Measurements from ENCODE around the gene HEY2.

Gene HEY2

DNA sequence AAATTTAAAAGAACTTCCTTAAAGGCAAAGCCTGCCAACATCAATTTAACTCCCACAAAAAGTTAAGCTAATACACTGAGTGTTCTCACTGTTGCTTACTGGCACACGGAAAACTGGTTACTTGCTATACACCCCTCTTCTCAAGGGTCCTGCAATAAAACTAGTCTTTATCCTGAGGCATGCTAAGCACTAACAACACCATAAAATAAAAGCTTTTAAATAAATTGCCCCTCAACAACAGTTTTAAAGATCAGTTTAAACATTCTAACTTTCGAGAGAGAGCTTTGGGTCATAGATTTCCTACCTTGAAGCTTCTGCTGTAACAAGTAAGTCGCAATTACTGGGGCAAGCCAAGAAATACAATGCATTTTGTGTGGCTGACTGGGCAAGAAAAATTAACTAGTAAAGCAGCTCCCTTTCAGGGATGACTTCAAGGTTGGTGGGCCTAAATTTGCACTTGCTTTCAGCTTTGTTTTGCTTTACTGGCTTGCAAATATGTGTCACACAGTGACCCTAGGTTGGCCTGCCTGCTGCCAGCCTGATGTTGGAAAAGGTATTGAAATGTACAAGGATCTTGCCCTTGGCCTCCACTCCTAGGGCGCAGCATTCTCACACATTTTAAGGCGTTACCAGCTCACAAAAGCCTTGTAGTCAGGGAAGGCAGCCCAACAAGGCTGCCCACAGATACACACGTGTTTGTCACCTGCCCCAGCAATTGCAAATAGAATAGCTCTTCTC, 4.0 kb upstream of the HEY2 start:
- no peak for DNase-seq

DNA sequence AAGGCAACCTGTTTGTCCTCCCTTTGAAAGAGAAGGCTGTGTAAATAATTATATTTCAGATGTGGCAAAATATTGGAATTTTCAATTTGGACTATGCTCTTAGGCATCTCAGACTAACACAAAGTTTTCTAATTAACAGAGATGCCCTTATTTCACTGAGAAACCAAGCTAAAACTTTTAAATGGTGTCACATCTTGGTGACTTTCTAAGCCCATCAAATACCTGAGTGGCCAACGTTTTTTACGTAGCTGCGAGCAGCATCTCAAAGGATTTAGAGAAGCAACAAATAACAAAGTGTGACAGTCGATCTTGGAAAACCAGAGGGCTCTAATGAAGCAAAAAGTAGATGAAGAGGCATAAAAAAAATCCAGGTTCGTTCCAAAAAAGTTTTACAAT, 3.4 kb upstream of the HEY2 start:
- DNase-seq = no peak

DNA sequence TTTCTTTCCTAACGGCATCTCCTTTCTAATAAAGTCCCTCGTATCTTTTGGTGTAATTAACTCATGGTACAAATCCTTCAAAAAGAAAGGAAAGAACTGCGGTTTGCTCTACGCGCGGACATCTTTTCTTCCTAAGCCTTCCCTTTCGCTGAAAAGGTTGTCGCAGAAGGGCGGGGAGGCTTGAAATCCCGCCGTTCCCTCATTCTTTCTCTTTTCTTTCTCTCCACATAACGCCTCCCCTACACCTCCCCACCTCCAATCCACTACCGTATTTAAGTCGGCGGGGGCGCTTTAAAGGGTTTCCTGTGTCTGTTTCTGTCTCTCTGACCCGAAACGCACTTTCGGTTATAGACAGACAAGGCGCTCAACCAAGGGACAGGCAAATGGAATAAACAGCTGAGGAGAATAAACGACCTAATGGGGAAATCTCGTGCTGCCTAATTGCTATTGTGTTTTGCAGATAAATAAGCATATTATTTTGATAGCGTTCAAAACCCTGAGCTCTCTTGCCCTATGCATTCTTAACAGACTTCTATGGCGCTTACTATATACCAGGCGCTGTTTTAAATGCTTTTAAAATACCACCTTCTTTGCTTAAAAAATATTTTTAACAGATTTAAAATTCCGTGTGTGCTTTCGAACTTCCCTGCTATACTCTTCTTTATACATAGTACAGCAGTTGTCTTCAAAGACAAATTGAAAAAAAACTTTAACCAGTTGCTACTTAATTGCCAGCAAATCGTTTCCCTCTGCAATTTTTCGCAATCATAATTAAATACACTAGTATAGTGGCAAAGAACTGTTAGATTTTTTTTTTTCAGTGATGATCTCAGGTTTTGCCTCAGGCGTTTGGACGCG, 2.5 kb upstream of the HEY2 start:
- peak; percentile 39 for DNase-seq

DNA sequence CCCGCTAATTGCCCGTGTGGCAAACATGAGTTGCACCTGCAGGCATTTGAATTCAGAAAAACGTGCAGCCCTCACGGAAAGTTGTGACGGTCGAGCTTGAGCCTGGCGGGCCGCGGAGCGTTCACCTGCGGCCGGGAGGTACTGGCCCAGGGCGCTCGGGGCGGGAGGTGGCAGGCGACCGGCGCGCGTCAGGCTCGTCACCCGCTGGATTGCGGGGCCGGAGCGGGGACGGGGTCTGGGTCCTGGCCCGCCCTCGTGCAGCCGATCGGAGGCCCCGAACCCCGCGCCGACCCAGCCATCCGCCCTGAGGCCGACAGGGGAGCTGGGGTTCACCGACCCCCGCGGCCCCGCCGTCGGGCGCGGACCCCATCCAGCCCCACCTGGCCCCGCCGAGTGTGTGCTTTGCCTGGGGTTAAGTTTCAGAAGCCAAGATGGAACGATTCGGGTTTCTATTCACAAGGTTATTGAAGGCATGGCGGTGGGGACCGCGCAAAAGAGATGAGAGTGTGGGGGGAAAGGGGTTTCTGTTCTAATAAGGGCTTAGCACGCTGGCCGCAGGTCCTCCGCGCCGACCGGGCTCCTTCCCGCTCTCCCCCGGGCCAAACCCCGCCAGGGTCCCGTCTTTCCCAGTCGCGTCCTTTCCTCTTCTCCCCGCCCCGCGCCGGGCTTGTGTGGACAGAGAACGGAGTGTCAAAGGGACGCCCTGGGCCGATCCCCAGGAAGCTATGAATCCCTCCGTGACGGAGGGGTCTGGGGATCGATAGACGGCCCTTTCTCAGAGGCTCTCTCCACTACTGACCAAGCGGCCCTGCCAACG, 1.6 kb upstream of the HEY2 start:
- no peak for DNase-seq

DNA sequence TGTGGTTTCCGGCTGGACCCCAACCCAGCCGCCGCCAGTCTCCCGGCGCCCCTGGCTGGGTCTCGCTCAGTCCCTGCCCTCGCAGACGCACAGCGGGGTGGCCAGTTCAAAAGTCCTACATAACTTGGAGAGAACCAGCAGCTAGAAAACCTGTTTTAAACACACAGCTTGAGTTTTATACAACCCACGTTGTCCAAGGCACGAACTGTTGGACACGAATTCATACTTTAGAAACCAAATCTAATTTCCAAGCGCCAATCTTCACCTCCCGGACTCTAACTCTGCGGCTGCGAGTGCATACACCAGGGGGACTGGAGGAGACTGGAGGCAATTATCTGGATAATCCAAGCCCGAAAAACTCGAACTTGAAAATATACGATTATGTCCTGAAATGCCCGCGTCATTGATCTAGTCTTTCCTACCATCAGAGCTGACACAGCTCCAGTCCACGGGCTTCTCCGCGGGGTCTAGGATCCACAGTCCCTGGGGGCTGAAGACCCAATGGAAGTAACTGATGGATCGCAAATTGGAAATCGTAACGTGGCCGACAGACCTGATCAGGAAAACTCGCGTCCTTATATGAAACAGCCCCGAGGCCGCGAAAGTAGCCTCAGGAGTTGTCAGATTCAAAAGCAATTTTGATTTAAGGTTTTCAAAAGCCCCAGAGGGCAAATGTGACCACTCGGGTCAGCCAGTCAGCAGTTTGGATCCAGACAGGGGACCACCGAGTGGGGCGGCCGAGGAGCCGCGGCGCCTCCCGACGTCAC, 843 bp upstream of the HEY2 start:
- peak; percentile 17 for DNase-seq

DNA sequence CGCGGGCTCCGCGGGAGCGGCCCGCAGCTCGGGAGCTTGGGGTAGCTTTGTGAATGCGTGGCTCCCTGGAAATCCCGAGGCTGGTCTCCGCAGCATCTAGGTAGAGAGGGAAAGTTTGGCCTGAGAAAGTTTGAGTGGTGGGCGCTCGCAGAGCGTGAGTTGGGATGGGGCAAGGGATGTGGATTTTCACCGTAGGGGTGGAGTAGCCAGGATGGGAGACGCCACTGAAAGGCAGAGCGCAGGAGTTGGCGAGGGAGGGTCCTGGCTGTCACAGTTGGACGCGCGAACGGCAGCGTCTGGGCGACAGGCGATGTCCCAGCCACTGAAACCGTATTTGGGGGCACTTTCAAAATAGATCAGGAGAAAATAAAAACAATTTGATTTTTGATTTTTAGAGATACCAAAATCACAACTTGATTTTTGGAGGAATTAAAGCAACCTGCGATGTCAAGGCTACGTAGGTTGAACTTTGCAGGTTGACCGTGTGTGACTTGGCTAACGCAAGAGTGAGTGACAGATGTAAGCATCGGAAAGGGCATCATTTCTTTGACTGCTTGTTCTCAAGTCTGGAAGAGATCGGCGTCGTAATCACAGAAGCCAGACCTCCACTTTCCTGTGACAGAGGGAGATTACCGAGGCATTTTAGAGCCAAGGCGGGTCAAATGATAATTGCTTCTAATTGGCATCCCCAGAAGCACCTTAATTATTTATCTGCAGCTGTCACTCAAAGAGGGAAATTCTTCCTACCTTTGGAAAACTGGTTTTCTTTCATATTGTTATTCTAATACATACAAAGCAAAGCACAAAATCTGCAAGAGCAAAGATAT, 646 bp downstream of the HEY2 start:
- no peak for DNase-seq

DNA sequence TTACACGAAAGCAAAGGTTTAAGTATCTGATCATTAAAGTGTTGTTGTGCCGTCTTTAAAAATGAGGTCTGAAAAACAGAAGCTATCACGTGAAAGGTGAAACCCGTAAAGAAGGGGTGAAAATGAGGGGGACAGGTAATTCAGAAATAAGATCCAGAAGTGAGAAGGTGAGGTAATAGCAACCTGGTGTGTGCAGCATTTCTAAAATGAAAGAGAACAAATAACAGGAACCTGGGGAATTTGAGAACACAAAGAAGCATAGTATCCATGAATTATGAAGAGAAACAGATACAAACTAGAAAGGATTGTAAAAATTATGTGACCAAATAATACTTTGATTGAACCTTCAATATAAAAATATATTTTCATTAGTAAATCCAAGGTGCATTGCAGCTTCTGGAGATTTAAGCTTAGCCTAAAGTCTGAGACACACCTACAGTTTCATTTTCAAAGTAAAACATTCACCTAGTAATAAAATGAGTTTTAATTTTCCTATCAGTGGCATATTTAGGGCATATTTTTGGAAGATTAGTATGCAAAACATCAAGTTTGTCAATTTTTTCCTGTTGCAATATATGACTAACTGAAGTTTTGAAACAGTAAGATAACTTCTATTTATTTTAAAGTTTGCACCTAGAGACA, 1.4 kb downstream of the HEY2 start:
- no peak for DNase-seq

DNA sequence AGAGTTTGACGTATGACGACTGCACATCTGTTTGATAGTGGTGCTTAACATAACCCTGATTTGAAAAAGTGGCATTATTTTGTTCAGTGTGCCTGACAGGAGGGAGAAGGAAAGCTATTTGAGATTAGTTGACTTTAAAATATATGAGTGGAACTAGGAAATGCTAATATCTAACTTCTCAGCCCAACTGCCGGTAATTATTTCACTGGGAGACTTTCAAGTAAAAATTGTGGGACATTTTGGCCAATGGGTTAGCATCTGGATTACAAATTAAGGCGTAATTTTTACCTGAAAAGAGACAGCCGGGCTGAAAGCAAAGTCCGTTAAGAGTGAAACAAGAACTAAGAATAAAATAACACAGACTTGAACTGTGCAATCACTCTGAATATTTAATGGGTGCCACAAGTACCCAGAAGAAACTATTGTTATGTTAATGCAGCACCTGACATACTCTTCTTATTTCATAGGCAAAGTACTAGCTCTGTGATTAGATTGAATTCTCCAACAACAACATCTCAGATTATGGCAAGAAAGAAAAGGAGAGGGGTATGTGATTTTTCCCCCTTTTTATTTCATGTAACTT, 2.0 kb downstream of the HEY2 start:
- DNase-seq = no peak

DNA sequence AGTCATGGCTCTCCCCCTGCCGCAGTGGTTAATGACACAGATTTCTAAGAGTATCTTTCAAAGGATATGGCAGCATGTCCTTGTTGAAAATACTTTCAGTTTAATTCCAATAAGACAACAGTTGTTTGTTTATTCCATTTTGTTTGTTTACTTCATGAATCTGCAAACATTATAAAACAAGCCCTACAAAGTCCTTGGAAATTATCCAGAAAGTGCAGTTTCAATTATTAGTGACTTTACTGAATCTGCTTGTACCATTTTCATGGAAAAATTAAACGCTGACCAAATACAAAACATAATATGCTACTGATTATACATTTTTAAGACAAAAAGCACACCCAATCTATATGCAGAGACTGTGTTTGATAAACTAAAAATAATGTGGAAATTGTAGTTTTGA, 3.3 kb downstream of the HEY2 start:
- no peak for DNase-seq

DNA sequence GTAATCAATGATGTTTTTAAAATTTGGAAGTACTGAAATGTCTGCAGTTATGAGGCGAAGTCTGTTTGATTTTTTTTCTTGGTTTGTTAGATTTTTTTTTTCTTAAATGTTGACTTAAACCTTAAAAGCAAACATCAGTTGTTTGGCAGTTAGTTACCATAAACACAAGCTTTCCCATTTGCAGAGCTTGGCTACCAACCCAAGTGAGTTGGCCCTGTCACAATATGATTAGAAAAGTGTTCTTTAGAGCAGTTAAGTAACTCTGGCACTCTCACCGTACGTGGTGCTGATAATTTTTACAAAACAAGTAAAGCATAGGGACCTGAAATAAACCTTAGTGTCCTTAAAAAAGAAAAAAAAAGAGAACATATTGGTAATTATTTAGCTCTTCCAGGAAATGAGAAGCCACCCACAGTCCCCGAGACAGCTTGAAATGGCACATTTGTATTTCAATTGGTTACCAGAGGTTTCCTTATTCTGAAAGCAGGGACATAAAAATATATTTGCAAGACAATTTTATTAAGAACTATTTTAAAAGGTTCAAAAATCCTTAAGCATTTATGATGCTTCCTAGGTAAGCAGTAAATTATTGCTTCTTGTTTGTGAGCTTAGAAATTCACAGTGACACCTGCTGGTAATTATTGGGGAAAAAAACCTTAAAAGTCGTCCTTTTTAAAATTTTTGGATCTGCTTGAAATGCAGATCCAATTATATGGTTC, 3.9 kb downstream of the HEY2 start:
- no peak for DNase-seq

DNA sequence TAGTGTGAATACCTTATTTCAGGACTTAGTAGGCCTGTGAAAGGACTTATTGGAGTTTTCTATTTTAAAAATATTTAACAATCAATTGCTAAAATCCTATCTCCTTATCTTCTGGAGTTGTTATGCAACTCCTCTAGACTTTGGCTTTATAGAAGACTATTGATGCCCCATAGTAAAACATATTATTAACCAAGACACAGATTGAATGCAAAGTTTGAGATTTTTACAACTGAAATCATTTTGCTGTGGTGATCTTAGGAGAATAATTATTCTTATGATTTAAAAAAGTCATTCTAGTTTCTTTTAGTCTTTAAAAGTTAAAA, 4.5 kb downstream of the HEY2 start:
- DNase-seq = no peak

DNA sequence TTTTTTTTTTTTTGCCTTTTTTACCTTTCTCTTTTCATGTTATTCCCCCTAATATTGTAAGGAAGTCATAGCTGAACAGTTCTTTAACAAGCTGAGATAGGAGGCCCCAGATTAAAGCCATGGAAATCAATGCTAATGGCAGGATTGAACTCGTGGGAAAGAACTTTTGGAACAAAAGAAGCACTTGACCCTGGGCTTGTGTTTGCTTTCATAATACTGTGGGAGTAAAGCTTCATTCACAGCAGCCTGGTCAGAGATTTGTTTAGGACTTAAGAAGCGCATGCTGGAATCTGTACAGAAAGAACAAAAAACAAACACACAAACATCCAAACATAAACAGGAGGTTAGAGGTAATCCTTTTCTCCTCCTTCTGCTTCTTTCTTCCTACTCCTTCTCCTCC, 5.1 kb downstream of the HEY2 start:
- no peak for DNase-seq

DNA sequence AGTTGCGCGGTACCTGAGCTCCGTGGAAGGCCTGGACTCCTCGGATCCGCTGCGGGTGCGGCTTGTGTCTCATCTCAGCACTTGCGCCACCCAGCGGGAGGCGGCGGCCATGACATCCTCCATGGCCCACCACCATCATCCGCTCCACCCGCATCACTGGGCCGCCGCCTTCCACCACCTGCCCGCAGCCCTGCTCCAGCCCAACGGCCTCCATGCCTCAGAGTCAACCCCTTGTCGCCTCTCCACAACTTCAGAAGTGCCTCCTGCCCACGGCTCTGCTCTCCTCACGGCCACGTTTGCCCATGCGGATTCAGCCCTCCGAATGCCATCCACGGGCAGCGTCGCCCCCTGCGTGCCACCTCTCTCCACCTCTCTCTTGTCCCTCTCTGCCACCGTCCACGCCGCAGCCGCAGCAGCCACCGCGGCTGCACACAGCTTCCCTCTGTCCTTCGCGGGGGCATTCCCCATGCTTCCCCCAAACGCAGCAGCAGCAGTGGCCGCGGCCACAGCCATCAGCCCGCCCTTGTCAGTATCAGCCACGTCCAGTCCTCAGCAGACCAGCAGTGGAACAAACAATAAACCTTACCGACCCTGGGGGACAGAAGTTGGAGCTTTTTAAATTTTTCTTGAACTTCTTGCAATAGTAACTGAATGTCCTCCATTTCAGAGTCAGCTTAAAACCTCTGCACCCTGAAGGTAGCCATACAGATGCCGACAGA, 9.9 kb downstream of the HEY2 start:
- no peak for DNase-seq

DNA sequence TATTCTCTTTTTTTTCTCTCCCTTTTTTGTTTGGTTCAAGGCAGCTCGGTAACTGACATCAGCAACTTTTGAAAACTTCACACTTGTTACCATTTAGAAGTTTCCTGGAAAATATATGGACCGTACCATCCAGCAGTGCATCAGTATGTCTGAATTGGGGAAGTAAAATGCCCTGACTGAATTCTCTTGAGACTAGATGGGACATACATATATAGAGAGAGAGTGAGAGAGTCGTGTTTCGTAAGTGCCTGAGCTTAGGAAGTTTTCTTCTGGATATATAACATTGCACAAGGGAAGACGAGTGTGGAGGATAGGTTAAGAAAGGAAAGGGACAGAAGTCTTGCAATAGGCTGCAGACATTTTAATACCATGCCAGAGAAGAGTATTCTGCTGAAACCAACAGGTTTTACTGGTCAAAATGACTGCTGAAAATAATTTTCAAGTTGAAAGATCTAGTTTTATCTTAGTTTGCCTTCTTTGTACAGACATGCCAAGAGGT, 10.6 kb downstream of the HEY2 start:
- no peak for DNase-seq

DNA sequence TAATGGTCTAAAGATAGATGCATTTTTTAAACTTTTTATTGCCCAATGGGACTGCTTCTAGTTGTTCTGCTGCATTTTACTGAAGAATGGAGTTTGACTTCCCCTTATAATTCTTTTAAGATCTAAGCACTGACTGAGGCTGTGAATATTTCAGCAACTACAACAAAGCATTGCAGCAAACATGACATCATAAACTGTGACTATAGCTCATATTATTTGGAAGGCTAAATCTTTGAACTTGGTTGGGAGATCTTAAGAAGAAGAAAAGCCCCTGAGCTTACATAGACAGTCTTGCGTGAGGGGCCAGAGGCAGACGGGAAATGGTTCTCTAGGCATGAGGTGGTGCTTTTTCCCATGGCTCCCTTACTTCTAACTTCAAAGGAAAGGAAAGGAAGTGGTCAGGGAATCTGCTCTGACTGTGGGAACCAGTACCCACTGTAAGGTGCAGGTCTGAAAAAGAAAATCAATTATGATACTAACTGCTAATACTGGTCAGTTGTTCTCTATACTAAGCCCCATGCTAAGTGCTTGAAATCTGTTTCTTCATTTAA, 14.8 kb downstream of the HEY2 start:
- no peak for DNase-seq

DNA sequence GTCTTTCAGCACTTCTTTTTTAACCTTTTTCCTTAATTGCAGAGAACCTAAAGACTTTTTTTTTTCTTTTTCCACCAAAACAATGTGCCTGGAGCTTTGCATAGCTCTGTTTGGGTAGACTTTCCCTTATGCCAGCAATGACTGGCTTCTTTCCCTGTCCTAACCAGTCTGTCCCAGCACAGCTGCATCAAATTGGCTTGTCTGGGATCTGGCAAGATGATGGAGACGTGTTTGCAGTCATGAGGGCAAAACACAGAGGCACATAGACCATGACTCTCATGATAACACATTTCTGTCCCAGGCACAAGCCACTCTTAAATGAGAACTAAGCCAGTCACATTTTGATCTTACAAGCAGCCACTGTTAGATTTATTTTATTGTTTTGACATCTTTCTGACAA, 16.5 kb downstream of the HEY2 start:
- DNase-seq = no peak

DNA sequence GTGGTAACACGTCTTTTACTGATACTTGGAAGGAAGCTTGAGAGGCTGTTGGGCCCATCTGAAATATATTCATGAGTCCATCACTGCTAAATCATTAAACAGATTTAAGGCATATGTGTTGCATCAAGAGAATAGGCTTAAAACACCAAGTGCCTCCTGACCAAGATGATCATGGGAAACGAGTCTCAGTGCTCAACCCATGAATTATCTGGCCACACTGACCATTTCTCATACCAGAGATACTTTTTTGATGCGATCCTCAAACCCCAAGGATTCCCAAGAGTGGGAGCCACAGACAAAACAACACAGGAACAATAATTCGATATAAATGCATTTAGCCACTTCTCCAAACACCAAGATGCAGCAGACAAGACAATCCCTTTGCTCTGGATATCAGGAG, 17.2 kb downstream of the HEY2 start:
- no peak for DNase-seq

DNA sequence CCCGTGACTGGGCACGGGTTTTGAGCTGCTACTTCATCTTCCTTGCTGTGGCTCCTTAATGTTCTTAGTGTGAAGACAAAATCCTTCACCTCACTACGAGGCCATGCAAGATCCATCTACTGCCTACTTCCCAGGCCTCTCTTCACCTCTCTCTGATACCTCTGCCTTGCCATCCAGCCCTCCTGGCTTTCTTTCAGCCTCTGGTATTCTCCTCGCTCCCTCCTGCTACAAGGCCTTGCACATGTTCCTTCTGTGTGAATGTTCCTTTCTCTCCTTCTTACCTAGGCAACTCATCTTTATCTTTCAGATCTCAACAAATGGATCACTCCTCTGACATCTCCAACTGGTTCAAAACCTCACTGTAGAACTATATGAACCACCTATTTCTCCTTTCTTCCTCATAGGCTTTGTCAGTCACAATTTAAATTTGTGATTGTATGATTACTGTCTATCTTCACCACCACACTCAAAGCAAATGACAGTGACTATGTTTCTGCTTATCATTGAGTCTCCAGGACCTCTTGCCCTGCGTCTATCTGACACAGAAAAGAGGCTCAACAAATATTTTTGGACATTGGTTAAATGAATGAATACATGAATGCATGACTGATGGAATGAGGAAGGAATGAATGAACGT, 19.8 kb downstream of the HEY2 start:
- DNase-seq = no peak
